Measurements from ENCODE around the gene VSTM4. TPM values are rescaled to one million over a fixed set of nuclear protein-coding genes. Genes with fewer than 3 reads are reported as not detected.

Gene VSTM4
- total and polyA plus RNA-seq, 3 donors from 2014 or later = 25.6 to 35.8 (median 26.0) TPM

- Histone ChIP-seq H3K27me3 (no peaks in the 10 kb centered on the region), H3K4me3 (no peak overlapping the region), H3K27ac (no peak overlapping the region), H3K9me3 (no peaks in the 10 kb centered on the region), H3K4me1 (peaks cover 31% of the 10 kb centered on the region), H3K36me3 (ENCODE audit: low read depth, missing control alignments) (no peaks in the 10 kb centered on the region)
- DNase-seq = no peak
- WGBS, 2 donors = 62 to 67% methylated on average over 4 of the region's 4 CpGs
- TF ChIP-seq CTCF (IDR thresholded peaks at IDR 0.05) = no peak
- no peak for TF ChIP-seq POLR2A (IDR thresholded peaks at IDR 0.05)
- intact Hi-C loops (cut with DNase I; ENCODE audit: low total_unique reads) = no loop called here
Observed at GRCh38 chr10:49010295-49010694, 105.0 kb downstream of the VSTM4 start.

GRCh38 chr10:49009199-49009979 is 105.9 kb downstream of the VSTM4 start:
- Histone ChIP-seq H3K27me3 (no peaks in the 10 kb centered on the region), H3K9me3 (no peaks in the 10 kb centered on the region), H3K4me1 (peaks cover 31% of the 10 kb centered on the region), H3K27ac (no peak overlapping the region), H3K4me3 (no peak overlapping the region), H3K36me3 (ENCODE audit: low read depth, missing control alignments) (no peaks in the 10 kb centered on the region)
- no peak for TF ChIP-seq CTCF (IDR thresholded peaks at IDR 0.05)
- TF ChIP-seq POLR2A (IDR thresholded peaks at IDR 0.05) = no peak
- intact Hi-C loops (cut with DNase I; ENCODE audit: low total_unique reads) = no loop called here
- 56 to 64% methylated on average over 8 of the region's 8 CpGs for WGBS, 2 donors
- no peak for DNase-seq

GRCh38 chr10:49008505-49009198 is 106.7 kb downstream of the VSTM4 start:
- H3K4me1 ChIP-seq = peaks cover 24% of the 10 kb centered on the region
- intact Hi-C loops (cut with DNase I; ENCODE audit: low total_unique reads) = no loop called here
- WGBS, 2 donors = 69 to 70% methylated on average over 8 to 13 of the region's 13 CpGs

GRCh38 chr10:49008091-49008490 is 107.2 kb downstream of the VSTM4 start:
- WGBS, 2 donors = 68 to 78% methylated on average over 1 of the region's 1 CpG
- TF ChIP-seq CTCF (IDR thresholded peaks at IDR 0.05) (no peak), POLR2A (IDR thresholded peaks at IDR 0.05) (no peak)
- DNase-seq = no peak
- Histone ChIP-seq H3K27ac (no peak overlapping the region), H3K27me3 (no peaks in the 10 kb centered on the region), H3K36me3 (ENCODE audit: low read depth, missing control alignments) (no peaks in the 10 kb centered on the region), H3K4me3 (no peak overlapping the region), H3K4me1 (peaks cover 19% of the 10 kb centered on the region), H3K9me3 (no peaks in the 10 kb centered on the region)
- intact Hi-C loops (cut with DNase I; ENCODE audit: low total_unique reads) = no loop called here

More at GRCh38 chr10:49008505-49009198, 106.7 kb downstream of the VSTM4 start:
- Histone ChIP-seq H3K9me3 (no peaks in the 10 kb centered on the region), H3K36me3 (ENCODE audit: low read depth, missing control alignments) (no peaks in the 10 kb centered on the region), H3K4me3 (no peak overlapping the region), H3K27ac (no peak overlapping the region), H3K27me3 (no peaks in the 10 kb centered on the region)
- DNase-seq = no peak
- no peak for TF ChIP-seq CTCF (IDR thresholded peaks at IDR 0.05)
- no peak for TF ChIP-seq POLR2A (IDR thresholded peaks at IDR 0.05)

All from testis (tissue), 3 donors.